ENCODE measurements around the gene GFOD2. TPM values are rescaled to one million over a fixed set of nuclear protein-coding genes. Genes with fewer than 3 reads are reported as not detected.

GFOD2 gene
- total and polyA plus RNA-seq, 2 of the 13 experiments (the other 11 are each of a cell fraction or from before 2014, with no cell fraction given): 11.1 to 17.2 TPM

DNA sequence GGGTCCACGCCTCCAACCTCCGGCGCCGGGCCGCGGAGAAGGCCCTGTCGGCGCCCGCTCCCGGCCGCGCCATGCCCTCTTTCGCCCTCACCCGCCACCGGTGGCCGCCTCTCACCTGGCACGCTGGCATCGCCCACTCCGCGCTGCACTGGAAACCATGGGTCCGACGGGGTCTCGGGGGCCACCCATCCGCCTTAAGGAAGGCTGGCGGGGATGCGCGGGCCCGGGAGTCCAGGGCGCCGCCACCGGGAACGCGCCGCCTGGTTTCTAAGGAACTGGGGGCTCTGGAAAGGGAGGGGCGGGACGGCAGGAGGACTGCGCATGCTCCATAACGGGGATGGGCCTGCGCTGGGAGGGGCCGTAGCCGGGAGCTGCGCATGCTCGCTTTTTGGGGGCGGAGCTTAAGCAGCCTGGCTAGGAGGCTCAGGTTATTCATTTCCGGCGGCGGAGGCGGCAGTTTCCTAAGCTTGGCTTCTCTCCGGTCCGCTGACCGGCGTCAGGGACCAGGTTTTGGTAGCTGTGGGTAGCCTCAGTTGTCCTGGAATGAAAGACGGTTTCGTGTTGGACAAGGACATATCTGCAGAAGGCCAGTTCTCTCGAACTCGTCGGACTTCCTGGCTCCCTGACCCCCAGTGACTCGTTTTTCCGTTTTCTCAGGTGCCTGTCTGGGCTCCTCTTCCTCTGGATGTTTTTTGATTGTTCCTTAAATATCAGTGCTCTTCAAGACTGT, at the start of gene GFOD2 (continued):
- TF ChIP-seq, protein P1, sequence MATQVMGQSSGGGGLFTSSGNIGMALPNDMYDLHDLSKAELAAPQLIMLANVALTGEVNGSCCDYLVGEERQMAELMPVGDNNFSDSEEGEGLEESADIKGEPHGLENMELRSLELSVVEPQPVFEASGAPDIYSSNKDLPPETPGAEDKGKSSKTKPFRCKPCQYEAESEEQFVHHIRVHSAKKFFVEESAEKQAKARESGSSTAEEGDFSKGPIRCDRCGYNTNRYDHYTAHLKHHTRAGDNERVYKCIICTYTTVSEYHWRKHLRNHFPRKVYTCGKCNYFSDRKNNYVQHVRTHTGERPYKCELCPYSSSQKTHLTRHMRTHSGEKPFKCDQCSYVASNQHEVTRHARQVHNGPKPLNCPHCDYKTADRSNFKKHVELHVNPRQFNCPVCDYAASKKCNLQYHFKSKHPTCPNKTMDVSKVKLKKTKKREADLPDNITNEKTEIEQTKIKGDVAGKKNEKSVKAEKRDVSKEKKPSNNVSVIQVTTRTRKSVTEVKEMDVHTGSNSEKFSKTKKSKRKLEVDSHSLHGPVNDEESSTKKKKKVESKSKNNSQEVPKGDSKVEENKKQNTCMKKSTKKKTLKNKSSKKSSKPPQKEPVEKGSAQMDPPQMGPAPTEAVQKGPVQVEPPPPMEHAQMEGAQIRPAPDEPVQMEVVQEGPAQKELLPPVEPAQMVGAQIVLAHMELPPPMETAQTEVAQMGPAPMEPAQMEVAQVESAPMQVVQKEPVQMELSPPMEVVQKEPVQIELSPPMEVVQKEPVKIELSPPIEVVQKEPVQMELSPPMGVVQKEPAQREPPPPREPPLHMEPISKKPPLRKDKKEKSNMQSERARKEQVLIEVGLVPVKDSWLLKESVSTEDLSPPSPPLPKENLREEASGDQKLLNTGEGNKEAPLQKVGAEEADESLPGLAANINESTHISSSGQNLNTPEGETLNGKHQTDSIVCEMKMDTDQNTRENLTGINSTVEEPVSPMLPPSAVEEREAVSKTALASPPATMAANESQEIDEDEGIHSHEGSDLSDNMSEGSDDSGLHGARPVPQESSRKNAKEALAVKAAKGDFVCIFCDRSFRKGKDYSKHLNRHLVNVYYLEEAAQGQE (IDR thresholded peaks at IDR 0.05; ENCODE audit: borderline replicate concordance in 1 of 2, low read depth in 1 of 2, low read length in 2 of 2): peak in 1 of 2 experiments; percentile 56; a peak in 1 of 4 replicates
- TF ChIP-seq, protein P2, sequence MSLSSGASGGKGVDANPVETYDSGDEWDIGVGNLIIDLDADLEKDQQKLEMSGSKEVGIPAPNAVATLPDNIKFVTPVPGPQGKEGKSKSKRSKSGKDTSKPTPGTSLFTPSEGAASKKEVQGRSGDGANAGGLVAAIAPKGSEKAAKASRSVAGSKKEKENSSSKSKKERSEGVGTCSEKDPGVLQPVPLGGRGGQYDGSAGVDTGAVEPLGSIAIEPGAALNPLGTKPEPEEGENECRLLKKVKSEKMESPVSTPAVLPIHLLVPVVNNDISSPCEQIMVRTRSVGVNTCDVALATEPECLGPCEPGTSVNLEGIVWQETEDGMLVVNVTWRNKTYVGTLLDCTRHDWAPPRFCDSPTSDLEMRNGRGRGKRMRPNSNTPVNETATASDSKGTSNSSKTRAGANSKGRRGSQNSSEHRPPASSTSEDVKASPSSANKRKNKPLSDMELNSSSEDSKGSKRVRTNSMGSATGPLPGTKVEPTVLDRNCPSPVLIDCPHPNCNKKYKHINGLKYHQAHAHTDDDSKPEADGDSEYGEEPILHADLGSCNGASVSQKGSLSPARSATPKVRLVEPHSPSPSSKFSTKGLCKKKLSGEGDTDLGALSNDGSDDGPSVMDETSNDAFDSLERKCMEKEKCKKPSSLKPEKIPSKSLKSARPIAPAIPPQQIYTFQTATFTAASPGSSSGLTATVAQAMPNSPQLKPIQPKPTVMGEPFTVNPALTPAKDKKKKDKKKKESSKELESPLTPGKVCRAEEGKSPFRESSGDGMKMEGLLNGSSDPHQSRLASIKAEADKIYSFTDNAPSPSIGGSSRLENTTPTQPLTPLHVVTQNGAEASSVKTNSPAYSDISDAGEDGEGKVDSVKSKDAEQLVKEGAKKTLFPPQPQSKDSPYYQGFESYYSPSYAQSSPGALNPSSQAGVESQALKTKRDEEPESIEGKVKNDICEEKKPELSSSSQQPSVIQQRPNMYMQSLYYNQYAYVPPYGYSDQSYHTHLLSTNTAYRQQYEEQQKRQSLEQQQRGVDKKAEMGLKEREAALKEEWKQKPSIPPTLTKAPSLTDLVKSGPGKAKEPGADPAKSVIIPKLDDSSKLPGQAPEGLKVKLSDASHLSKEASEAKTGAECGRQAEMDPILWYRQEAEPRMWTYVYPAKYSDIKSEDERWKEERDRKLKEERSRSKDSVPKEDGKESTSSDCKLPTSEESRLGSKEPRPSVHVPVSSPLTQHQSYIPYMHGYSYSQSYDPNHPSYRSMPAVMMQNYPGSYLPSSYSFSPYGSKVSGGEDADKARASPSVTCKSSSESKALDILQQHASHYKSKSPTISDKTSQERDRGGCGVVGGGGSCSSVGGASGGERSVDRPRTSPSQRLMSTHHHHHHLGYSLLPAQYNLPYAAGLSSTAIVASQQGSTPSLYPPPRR (CRISPR knock-in tag; IDR thresholded peaks at IDR 0.05; ENCODE audit: borderline replicate concordance): no peak
- peak; percentile 92 for TF ChIP-seq ZNF333 (CRISPR knock-in tag; IDR thresholded peaks at IDR 0.05; ENCODE audit: borderline replicate concordance)
- no peak for TF ChIP-seq FOXM1 (CRISPR knock-in tag; IDR thresholded peaks at IDR 0.05)
- no peak for TF ChIP-seq JUND (CRISPR knock-in tag; IDR thresholded peaks at IDR 0.05)
- TF ChIP-seq KLF11 (CRISPR knock-in tag; IDR thresholded peaks at IDR 0.05): no peak; the same call in 1 of the 2 replicates
- TF ChIP-seq SRSF1 (optimal IDR thresholded peaks at IDR 0.05; ENCODE audit: low read depth, low read length): peak; percentile 89
- no peak for TF ChIP-seq ZNF7 (CRISPR knock-in tag; IDR thresholded peaks at IDR 0.05)
- 0 out of 2 replicates have a peak, but pooled peaks have one; percentile 17 for TF ChIP-seq ESRRA (CRISPR knock-in tag; IDR thresholded peaks at IDR 0.05; ENCODE audit: low read depth)
- TF ChIP-seq, protein P3, sequence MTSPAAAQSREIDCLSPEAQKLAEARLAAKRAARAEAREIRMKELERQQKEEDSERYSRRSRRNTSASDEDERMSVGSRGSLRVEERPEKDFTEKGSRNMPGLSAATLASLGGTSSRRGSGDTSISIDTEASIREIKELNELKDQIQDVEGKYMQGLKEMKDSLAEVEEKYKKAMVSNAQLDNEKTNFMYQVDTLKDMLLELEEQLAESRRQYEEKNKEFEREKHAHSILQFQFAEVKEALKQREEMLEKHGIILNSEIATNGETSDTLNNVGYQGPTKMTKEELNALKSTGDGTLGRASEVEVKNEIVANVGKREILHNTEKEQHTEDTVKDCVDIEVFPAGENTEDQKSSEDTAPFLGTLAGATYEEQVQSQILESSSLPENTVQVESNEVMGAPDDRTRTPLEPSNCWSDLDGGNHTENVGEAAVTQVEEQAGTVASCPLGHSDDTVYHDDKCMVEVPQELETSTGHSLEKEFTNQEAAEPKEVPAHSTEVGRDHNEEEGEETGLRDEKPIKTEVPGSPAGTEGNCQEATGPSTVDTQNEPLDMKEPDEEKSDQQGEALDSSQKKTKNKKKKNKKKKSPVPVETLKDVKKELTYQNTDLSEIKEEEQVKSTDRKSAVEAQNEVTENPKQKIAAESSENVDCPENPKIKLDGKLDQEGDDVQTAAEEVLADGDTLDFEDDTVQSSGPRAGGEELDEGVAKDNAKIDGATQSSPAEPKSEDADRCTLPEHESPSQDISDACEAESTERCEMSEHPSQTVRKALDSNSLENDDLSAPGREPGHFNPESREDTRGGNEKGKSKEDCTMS (CRISPR knock-in tag; conservative IDR thresholded peaks at IDR 0.05): no peak
- peak; percentile 93 for TF ChIP-seq SAP130 (CRISPR knock-in tag; IDR thresholded peaks at IDR 0.05; ENCODE audit: low read depth)
- peak; percentile 86 for TF ChIP-seq DRAP1 (CRISPR knock-in tag; IDR thresholded peaks at IDR 0.05)
- TF ChIP-seq MTF2 (CRISPR knock-in tag; IDR thresholded peaks at IDR 0.05; ENCODE audit: borderline replicate concordance): no peak; the same call in 1 of the 2 replicates
